GM12878 (cell line): ENCODE data around the gene UBALD2. TPM values are rescaled to one million over a fixed set of nuclear protein-coding genes. Genes with fewer than 3 reads are reported as not detected.

Source experiments
- BHLHE40 ChIP-seq, 2 experiments: fragments of 450-650 bp in 1 of 2; IDR thresholded peaks; 2 replicates each; pipeline ENCODE4 v1.6.1; 2011 to 2017; ENCODE audit warnings: low read depth in 2 of 2, borderline replicate concordance in 1 of 2, improper control_type of control experiment in 1 of 2, low read length in 1 of 2, mild to moderate bottlenecking in 1 of 2
- CHD1 ChIP-seq: IDR thresholded peaks from 2 replicates; pipeline ENCODE4 v1.6.1; 2012; ENCODE audit warnings: low read depth, low read length, improper control_type of control experiment
- FOXK2 ChIP-seq: fragments of 450-650 bp; IDR thresholded peaks from 2 replicates; pipeline ENCODE4 v1.6.1; 2017; ENCODE audit warnings: mild to moderate bottlenecking, moderate library complexity
- HDAC6 ChIP-seq: fragments of 200-600 bp; sonication (generic); IDR thresholded peaks from one replicate; pipeline ENCODE4 v1.8.0; 2017; ENCODE audit warnings: antibody characterized with exemption; ENCODE audit not compliant: unreplicated experiment
- MAX ChIP-seq: IDR thresholded peaks from 2 replicates; pipeline ENCODE4 v1.6.1; 2012; ENCODE audit warnings: low read depth, low read length, improper control_type of control experiment
- MEF2A ChIP-seq: IDR thresholded peaks from 2 replicates; pipeline ENCODE4 v1.6.1; 2011; ENCODE audit warnings: low read depth, mild to moderate bottlenecking, low read length, moderate library complexity; ENCODE audit not compliant: insufficient read depth
- MEF2B ChIP-seq: fragments of 450-650 bp; IDR thresholded peaks from 2 replicates; pipeline ENCODE4 v1.6.1; 2018; ENCODE audit warnings: mild to moderate bottlenecking, moderate library complexity; ENCODE audit not compliant: partially characterized antibody, poor library complexity, severe bottlenecking
- MLLT1 ChIP-seq: fragments of 450-650 bp; IDR thresholded peaks from 2 replicates; pipeline ENCODE4 v1.6.1; 2016; ENCODE audit warnings: mild to moderate bottlenecking
- NR2C1 ChIP-seq: fragments of 450-650 bp; IDR thresholded peaks from 2 replicates; pipeline ENCODE4 v1.6.1; 2017; ENCODE audit warnings: antibody characterized with exemption, mild to moderate bottlenecking, moderate library complexity
- PKNOX1 ChIP-seq: fragments of 450-650 bp; IDR thresholded peaks from 2 replicates; pipeline ENCODE4 v1.6.1; 2016; ENCODE audit warnings: mild to moderate bottlenecking
- RCOR1 ChIP-seq: conservative IDR thresholded peaks from 2 replicates; pipeline ENCODE4 v1.6.1; 2012; ENCODE audit warnings: low read depth, low read length, improper control_type of control experiment
- RELB ChIP-seq: fragments of 450-650 bp; IDR thresholded peaks from 2 replicates; pipeline ENCODE4 v1.6.1; 2017; ENCODE audit warnings: low read depth, mild to moderate bottlenecking, moderate library complexity
- SMAD5 ChIP-seq: IDR thresholded peaks from 2 replicates; pipeline ENCODE4 v1.6.1; 2016; ENCODE audit warnings: antibody characterized with exemption, low read depth
- SMARCA5 ChIP-seq: fragments of 450-650 bp; IDR thresholded peaks from 2 replicates; pipeline ENCODE4 v1.6.1; 2017; ENCODE audit warnings: mild to moderate bottlenecking
- SREBF2 ChIP-seq: IDR thresholded peaks from 2 replicates; pipeline ENCODE4 v1.6.1; 2012; ENCODE audit warnings: mild to moderate bottlenecking, low read length
- TBL1XR1 ChIP-seq: IDR thresholded peaks from 2 replicates; pipeline ENCODE4 v1.6.1; 2012; ENCODE audit warnings: low read depth, low read length, improper control_type of control experiment
- TCF3 ChIP-seq: IDR thresholded peaks from 2 replicates; pipeline ENCODE4 v1.6.1; 2012; ENCODE audit warnings: low read depth, mild to moderate bottlenecking, low read length, borderline replicate concordance; ENCODE audit not compliant: insufficient read depth
- polyA plus RNA-seq, 11 experiments: library from polyadenylated mRNA; depleted of rRNA in 4 of 11; unstranded in 6 of 11; stranded (reverse) in 5 of 11; fragments of >200 nt; fragmentation: Nextera tagmentation in 4 of 11; fragmentation: Illumina TruSeq in 1 of 11; extraction: Ambion mirVana in 4 of 11; extraction: Trizol in 1 of 11; gene quantifications; 1 replicate in 1 of 11; 2 replicates in 10 of 11; pipeline versions ENCODE4 v1.2.1 to v1.2.3, GENCODE V29; 2011 to 2016; ENCODE audit warnings: inconsistent platforms in 2 of 11, missing spikeins in 2 of 11, low read depth in 1 of 11
- total RNA-seq, 4 experiments: library from RNA; depleted of rRNA in 3 of 4; stranded (reverse); fragments of >200 nt in 3 of 4; fragmentation: Illumina TruSeq in 1 of 4; extraction: Trizol in 1 of 4; gene quantifications; 2 replicates each; pipeline versions ENCODE4 v1.2.1 to v1.2.3, GENCODE V29; 2013 to 2021

The UBALD2 gene
- total and polyA plus RNA-seq, 10 of the 15 experiments (the other 5 are each of a cell fraction or from before 2014, with no cell fraction given): 2.8 to 165 (median 20.6) TPM

- TF ChIP-seq BHLHE40 (IDR thresholded peaks at IDR 0.05; ENCODE audit: borderline replicate concordance in 1 of 2, low read depth in 2 of 2, low read length in 1 of 2) (peak in 1 of 2 experiments; percentile 41; a peak in 1 of 4 replicates), FOXK2 (peak; percentile 81), SMAD5 (no peak), MEF2B (no peak), MAX (peak; percentile 70), SMARCA5 (peak; percentile 9; the same call in 1 of the 2 replicates), MEF2A (no peak), NR2C1 (no peak), SREBF2 (no peak), MLLT1 (no peak), CHD1 (peak; percentile 89; the same call in 1 of the 2 replicates), RELB (no peak), TBL1XR1 (no peak), HDAC6 (no peak), PKNOX1 (peak; percentile 40; the same call in 1 of the 2 replicates), TCF3 (no peak), RCOR1 (no peak)
Observed at GRCh38 chr17:76265624-76266243, 586 bp downstream of the UBALD2 start (continued).
